Umbilical cord (tissue), 2 donors: ENCODE data around the gene ADORA2A. TPM values are rescaled to one million over a fixed set of nuclear protein-coding genes. Genes with fewer than 3 reads are reported as not detected.

Experiments used
- DNase-seq: peaks from one replicate; pipeline ENCODE4 v3.0.0-alpha.2; 2015; ENCODE audit warnings: low spot score
- total RNA-seq: library from RNA; depleted of rRNA; stranded (reverse); fragments of >200 nt; gene quantifications from one replicate; pipeline ENCODE4 v1.2.3, GENCODE V29; 2014; ENCODE audit warnings: low replicate concordance; ENCODE audit not compliant: insufficient read depth

ADORA2A gene
- total RNA-seq, 1 donor from 2014 or later: 0.48 TPM

DNA sequence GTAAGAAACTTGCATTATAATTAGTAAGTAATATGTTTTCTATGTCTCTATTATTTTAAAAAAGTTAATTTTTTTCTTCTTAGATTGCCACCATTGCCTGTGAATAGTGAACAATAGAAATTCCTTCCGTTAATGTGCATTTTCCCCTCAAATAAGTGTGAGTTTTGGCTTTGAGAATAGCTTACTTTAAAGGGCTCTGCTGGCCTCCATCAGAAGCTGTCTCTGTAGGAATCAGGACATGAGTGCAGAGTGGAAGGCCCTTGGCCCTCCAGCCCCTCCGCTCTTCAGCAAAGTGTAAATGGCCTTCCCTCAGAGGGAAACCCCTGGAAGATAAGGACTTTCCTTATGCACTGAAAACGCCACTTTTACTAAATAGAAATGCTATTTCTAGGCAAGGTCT is 24.1 kb upstream of the ADORA2A start:
- DNase-seq: no peak

DNA sequence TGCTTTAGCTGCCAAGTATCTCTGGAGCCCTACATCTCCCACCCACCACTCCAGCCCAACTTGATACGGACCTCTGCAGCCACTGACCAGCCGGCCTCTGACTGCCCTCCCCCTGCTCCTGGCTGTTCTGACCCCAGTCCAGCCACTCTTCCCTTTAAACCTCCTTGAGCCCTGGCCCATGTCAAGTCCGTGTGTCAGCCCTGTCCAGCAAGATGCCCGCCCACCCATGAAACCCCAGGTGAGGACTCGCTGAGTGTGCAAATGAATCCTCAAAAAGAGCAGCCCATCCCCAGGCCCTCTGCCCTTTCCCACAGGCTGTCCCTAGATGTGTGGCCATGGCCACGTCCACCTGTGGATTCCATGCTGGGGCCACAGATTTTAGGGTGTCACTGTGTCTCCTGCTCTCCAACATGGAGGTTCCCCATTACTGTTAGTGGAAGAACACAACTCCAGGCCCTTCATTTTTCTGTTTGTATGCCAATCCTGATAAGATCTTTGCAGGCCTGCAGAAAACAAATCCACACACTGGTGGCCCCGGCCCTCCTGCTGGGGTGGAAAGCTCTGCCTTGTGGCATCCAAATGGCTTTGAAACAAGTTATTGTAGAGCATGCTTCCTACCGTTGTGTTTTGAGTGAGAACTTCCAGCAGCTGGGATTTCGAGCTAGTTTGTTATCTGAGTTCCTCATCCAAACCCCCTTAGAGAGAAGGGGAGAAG is 22.7 kb upstream of the ADORA2A start:
- no peak for DNase-seq

DNA sequence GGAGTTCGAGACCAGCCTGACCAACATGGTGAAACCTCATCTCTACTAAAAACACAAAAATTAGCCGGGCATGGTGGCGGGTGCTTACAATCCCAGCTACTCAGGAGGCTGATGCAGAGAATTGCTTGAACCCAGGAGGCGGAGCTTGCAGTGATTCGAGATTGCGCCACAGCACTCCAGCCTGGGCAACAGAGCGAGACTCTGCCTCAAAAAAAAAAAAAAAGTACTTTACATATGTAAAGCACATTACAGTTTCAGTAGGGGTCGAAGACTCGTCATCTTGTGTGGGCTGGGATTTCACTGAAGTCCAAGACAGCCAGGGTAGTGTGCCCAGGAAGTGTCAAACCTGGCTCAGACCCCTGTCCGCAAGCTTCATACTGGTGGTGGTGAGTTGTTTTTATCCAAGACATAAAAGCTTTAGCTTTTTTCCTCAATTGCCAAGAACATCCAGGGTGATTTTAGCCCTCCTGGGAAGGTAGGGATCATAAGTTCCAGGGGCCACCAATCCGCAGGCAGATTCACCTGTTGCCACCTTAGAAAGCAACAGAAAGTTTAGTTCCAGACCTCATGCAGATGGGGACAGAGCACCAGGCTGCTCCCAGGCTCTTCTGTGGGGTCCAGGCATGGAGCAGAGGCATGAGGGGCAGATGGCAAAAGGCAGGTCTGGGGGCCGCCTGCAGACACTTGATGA is 21.6 kb upstream of the ADORA2A start:
- no peak for DNase-seq

DNA sequence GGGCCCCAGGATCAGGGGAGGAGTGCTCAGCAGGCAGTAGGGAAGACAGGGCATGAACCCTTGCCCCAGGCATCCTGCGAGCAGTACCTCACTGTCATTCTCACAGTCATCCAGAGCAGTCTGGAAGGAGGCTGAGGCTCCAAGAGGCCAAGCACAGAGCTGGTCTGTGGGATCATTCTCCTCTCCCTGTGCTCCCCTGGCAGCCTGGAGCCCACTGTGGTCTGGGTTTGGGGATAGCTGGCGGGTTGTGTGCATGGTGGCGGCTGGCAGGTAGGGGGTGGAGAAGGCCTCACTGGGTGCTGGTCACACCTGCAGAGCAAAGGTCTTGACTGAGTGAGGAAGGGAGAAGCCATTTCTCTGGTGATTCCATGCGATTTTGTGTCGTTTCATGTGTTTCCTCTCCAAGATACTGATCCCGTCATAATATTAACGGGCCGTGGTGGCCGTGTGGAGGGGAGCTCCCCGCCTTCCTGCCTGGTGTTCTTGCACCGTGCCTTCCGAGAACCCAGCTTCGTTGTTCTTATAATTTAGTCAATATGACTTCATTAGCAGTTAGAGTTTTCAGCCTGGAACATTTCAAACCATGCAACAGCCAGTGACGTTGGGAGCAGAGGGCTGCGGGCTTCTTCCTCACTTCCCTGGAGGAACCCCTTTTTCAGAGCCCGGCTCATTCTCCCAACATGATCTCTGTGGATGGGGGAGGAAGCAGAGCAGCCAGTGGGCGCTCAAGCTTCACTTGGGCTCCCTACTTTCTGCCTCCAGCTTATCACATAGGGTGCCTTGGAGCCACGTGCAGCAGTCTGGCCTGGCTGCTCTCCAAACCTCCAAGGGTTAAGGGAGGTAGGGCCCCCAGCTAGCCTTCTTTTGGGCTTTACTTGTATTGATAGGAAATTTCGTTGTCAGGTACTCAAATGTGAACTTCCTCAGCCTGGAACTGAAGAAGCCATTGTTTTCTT is 20.8 kb upstream of the ADORA2A start:
- DNase-seq: no peak

DNA sequence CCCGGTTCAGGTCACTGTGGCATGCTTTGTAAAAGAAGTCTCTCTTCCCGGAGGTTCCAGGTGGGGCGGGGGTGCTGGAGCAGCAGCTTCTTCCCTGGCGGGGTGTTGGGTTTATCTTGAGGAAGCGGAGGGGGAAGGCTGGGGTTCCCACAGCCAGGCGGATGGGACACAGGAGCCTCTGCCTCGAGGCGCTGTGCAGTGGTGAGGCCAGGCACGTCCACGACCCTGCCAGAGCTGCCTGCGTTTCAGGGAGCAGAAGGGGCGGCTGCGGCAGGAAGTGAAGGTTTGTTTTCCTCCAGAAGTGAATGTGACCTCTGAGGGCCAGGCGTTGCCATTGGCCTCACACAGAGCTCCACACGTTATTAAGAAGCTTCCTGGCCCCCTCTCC is 20.1 kb upstream of the ADORA2A start:
- DNase-seq: peak; percentile 48

DNA sequence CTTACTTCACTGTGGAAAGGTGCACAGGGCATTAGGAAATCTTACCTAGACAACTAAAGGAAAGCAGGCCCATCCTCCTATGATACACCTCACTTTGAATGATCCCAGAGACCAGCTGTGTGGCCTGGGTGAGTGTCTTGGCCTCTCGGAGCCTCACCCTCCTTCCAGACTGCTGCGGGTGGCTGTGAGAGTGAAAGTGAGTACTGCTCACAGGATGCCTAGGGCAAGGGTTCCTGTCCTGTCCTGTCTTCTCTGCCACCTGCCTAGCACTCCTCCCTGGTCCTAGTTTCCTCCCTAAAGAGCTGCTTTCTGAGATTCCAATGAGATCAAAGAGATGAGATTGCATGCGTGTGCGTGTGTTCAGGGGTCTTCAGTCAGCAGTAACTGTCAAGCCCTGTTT is 19.5 kb upstream of the ADORA2A start:
- peak; percentile 34 for DNase-seq

DNA sequence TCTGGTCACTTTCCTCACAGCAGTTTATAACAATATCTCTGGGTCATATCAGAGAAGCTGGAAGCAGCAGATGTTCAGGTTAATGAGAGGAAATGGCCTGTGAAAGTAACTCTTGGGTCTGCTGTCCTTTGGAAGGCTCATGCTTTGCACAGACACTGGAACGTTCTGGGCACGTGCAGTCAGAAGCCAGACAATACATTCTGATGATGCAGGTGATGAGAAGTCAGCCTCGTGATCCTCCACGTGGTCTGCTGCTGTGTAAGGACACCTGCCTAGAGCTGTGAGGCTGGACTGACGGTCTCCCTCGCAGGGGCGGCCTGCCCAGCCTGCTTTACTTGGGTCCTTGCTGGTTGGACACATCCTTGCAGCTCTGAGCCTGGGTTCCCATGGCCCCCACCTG is 18.8 kb upstream of the ADORA2A start:
- no peak for DNase-seq

DNA sequence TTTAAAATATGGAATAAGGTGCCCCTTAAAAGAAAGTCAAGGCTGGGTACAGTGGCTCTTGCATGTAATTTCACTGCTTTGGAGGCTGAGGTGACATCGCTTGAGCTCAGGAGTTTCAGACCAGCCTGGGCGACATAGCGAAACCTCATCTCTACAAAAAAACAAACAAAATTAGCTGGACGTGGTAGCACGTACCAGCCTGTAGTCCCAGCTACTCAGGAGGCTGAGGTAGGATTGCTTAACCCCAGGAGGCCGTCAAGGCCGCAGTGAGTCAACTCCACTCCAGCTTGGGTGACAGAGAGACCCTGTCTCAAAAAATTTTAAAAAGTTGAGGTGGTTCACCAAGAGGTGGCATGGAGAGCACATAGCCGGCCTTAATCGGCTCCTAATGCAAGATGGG is 17.7 kb upstream of the ADORA2A start:
- no peak for DNase-seq

DNA sequence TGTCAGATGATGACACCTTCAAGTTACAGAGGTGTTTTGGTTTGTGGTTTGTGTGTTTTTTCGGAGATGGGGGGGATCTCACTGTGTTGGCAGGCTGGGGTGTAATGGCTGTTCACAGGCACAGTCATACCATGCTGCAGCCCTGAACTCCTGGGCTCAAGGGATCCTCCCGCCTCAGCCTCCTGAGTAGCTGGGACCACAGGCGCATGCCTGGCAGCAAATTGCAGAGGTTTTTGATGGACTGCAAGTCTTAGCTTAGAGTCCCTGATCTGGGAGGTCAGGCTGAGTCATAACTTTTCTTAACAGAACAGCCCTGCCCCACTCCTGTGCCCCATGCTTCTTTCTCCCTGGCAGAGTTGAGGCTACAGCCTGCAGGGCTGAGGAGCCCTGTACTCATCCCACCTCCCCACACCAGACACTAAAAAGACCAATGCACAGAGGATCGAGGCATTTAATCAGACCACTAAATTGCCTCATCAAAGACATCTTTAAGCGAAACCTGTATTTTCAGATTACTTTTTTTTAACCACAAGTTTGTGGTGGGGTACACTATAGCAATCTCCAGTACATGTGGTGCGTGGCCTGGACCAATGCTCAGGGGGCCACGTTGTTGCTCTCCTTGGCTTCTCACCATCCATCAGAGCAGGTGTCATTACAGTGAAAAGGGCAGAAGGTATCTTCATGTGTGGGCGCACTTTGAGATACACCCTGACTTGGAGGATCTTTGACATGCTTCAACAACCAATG is 17.1 kb upstream of the ADORA2A start:
- no peak for DNase-seq

DNA sequence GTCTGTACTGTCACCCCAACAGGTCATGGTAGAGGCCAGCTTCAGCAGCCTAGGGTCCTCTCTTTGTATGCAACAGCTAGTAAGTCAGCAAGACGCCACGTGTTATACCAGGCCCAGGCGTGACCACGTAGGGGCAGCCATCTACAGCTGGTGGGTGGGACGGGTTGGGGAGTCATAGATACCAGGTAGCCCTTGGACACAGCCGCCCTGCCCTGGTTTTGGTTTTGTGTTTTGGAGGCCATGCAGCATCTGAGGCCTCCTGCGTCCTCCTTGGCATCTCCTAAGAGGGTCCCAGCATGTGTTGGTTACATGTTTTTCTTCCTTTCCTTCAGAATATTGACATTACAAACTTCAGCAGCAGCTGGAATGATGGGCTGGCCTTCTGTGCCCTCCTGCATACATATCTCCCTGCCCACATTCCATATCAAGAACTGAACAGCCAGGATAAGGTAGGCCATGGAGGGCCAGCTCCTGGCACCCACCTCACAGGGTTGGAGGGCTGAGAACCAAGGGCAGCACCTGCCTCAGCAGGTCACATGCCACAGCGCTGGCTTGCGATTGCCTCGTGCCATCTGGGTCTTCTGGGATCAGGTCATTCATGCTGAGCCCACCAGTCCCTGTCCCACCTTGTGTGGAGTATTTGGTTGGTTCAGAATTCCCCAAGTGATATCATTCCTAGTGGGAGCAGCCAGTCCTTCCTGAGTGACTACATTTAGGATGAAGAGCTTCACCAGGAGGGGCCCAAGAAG is 16.0 kb upstream of the ADORA2A start:
- DNase-seq: no peak

DNA sequence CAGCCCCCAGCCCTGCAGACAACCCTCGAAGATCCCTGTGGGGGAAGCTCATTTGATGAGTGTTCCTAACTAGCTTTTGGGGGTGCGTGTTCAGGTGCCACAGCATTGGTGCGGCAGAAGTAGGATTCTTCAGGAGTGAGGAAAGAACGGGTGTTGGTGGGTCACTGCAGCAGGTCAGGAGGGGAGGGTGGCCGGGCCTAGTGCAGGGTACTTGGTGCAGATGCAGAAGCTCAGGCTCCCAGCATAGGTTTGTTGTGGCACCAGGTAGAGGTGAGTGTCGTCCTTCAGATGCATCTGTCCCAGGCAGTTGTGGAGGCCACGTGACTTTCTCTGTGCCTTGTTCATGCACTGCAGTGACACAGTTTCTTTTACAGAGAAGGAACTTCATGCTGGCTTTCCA is 15.1 kb upstream of the ADORA2A start:
- no peak for DNase-seq

DNA sequence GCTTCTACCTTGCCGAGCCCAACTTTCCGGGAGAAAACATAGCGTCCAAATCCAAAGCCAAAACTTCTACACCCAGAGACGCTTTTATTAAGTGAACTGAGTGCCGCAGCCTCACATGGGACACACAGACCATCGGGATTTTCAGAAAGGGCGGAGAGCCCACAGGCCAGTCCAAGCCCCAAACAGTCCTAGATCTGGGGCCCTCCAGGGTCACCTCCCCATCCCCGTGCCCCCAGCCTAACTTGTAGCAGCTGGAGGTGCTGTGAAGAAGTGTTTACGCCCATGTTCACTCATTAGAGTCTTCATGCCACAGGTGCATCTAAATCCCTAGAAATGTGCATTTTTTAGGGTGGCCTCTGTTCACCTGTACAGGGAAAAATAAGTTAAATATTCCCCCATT is 14.1 kb upstream of the ADORA2A start:
- no peak for DNase-seq

DNA sequence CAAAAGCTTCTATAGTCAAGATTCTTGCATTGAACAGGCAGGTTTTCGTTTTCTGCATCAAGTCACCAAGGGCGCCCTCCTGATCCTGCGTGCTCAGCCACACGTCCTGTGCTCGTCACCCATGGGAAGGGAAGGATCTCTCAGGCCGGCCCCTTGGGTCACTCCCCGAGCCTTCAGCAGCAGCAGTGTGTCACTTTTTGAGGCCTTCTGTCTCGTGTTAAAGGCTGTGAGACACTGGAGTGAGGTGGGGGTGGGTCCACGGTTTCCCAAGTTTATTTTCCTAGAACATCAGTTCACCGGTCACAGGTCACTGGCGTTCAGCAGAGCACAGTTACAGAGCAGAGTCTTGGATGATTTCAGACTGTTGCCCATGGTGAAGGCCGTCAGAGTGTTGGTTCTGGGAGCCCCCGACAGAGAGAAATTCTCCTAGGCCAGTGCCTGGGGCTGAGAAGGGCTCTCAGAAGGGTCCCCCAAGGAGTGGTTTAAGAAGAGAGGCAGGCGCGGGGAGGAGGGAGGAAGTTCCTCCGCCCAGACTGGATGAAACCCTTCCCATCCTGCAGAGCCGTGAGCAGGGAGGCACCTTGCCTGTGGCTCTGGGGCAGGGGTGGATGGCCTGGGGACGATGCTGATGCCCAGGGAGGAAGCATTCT is 13.5 kb upstream of the ADORA2A start:
- DNase-seq: no peak

DNA sequence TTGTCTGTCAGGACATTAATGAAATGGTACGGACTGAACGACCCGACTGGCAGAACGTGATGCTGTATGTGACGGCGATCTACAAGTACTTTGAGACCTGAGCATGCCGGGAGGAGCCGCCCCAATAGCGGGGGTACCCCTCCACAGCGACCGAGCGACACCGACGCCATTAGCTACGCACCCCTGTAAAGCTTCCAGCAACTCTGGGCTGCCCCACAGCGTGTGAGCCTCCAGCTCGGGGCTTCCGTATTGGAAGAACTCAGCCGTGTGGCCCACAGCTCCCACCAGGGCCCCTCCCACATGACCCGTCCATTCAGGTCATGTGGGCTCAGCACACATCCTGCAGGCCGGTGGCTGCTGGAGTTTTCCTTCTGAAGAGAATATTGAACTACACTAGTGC is 12.9 kb upstream of the ADORA2A start:
- DNase-seq: no peak

DNA sequence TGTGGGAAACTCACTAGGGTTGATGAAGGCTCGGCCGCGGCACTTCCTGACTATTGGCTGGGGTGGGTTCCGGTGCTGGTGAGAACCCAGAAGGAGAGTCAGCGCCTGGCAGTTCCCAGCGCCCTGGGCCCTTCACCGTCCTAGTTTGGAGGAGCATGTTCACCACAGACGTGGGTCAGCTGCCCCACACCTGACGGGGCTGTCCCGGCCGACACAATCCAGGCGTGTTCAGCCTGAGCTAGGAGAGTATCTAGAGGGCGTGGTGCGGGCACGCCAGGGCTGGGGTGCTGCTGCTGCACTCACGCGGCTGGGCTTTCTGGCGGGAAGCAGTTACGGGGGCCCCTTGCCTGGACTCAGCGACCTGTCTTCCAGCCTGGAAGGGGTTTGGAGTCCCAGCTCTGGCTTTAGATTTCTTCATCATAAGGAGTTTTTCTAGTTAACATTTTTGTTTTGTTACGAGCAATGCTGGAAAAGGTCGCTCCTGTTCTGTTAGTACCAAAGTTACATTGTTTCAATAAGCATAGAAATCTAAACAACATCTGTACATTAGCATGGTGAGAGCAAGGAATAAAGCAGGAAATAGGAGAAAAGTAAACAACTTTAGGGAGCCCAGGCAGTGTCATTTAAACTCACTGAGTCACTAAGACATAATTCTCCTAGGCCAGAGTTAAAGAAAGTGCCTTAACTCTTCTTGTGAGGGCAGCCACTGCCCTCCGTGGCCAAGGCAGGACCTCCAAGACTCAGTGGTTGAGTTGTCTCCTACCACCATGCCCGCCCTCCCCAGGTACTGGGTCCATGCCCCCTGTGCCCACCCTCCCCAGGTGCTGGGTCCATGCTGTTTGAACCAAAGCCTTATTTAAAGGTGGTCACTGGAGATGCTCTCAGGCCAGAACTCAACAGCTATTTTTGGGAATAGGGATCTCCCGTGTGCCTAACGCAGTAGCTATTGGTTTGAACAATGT is 12.1 kb upstream of the ADORA2A start:
- no peak for DNase-seq

DNA sequence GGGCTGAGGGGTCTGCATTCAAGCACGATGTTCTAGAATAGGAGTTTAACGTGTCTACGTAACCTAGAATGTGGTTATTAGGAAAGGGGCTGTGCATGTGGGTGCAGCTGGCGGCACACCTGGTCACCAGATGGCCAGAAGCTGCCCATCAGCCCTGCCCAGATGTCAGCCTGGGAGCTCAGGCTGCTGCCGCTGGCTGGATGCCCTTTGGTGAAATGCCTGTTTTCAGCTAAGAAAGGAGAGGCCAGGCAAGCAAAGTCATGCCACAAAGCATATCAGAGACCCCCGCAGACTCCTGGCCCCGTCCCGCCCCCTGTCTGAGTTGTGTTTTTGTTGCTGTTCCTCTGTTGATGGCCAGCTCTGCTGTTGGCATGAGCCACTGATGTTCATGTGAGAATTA is 11.3 kb upstream of the ADORA2A start:
- no peak for DNase-seq

DNA sequence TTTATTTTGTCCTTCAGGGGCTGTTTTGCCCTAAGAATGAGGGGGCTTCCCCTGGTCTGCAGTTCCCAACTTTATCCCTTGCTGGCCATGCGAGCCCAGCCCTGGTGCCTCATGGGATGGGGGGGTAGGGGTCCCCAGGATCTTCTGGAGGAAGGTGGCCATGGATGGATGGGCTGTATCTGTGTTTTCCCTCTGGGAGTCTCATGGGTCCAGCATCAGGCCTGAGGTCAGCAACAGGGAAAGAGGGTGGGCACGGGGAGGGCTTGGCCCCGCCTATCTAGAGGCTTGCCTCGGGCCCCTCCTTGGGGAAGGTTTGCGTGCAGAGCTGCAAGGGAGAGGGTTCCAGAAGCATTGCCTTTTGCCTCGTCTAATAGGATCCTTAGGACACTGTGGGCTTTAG is 10.8 kb upstream of the ADORA2A start:
- no peak for DNase-seq

DNA sequence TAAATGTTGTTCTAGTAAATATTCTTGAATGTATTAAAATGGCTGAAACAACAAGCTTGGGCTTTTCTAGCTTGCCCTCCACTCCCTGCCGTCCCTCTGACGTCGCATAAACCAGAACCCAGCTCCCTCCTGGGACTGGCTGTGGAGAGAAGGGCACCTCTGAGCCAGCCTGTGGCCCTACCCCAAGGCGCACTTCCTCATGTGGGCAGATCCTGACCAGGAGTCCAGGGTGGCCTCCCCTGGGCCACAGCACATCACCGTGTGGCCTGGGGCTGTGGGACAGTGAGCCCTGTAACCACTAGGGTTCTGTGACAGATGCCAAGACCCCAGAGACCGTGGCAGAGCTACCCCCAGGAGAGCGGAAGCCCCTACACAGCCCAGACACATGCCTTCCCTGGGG is 10.2 kb upstream of the ADORA2A start:
- no peak for DNase-seq
